ENCODE measurements around the gene FERMT2. TPM values are rescaled to one million over a fixed set of nuclear protein-coding genes. Genes with fewer than 3 reads are reported as not detected.
"Not testable (repeated sequence)": the region's sequence is repeated elsewhere in the genome, so short reads cannot be mapped to it uniquely, and the experiment has no call there.

FERMT2 gene
- total RNA-seq, 4 donors from 2014 or later: 364 to 398 (median 388) TPM

- Histone ChIP-seq H3K4me3 (no peak overlapping the region), H3K36me3 (no peaks in the 10 kb centered on the region), H3K9me3 (no peaks in the 10 kb centered on the region), H3K27me3 (no peaks in the 10 kb centered on the region), H3K27ac (peak overlapping the region in 2 of 4 donors; percentile 15 to 62), H3K4me1 (peaks cover 44 to 100% (median 54%) of the 10 kb centered on the region in 3 donors)
- ATAC-seq: peak; percentile 29
- WGBS, 2 donors (ENCODE audit: low coverage in 1 of 2): 19 to 28% methylated on average over 3 of the region's 3 CpGs
- TF ChIP-seq EP300 (IDR thresholded peaks at IDR 0.05) (no peak), POLR2A (IDR thresholded peaks at IDR 0.05) (no peak), POLR2AphosphoS5 (IDR thresholded peaks at IDR 0.05) (no peak), CTCF (IDR thresholded peaks at IDR 0.05) (no peak)
These were observed 23.9 kb downstream of the FERMT2 start for GRCh38 chr14:52926953-52927352.

GRCh38 chr14:52923902-52924575 is 26.8 kb downstream of the FERMT2 start:
- Histone ChIP-seq H3K27ac (peak overlapping the region in 3 of 4 donors; percentile 31 to 61 (median 40)), H3K4me1 (peaks cover 46 to 100% (median 50%) of the 10 kb centered on the region in 3 donors), H3K9me3 (no peaks in the 10 kb centered on the region), H3K4me3 (no peak overlapping the region), H3K27me3 (no peaks in the 10 kb centered on the region), H3K36me3 (peaks cover 0 to 1% of the 10 kb centered on the region in 2 donors)
- 21 to 25% methylated on average over 3 of the region's 3 CpGs for WGBS, 2 donors (ENCODE audit: low coverage in 1 of 2)
- TF ChIP-seq CTCF (IDR thresholded peaks at IDR 0.05) (peak in 1 of 4 experiments; percentile 8), POLR2A (IDR thresholded peaks at IDR 0.05) (no peak), POLR2AphosphoS5 (IDR thresholded peaks at IDR 0.05) (no peak), EP300 (IDR thresholded peaks at IDR 0.05) (no peak)
- no peak for ATAC-seq

- no peak for ATAC-seq
- TF ChIP-seq POLR2AphosphoS5 (IDR thresholded peaks at IDR 0.05): no peak
- no peak for TF ChIP-seq POLR2A (IDR thresholded peaks at IDR 0.05)
- no peak for TF ChIP-seq CTCF (IDR thresholded peaks at IDR 0.05)
- no peak for TF ChIP-seq EP300 (IDR thresholded peaks at IDR 0.05)
- Histone ChIP-seq H3K4me1 (peaks cover 49 to 100% (median 51%) of the 10 kb centered on the region in 3 donors), H3K36me3 (peaks cover 0 to 6% of the 10 kb centered on the region in 2 donors), H3K27me3 (no peaks in the 10 kb centered on the region), H3K27ac (peak overlapping the region in 2 of 4 donors; percentile 46 to 61), H3K4me3 (no peak overlapping the region), H3K9me3 (no peaks in the 10 kb centered on the region)
- 40 to 60% methylated on average over 4 of the region's 4 CpGs for WGBS, 2 donors (ENCODE audit: low coverage in 1 of 2)
These were observed 28.2 kb downstream of the FERMT2 start for GRCh38 chr14:52922656-52923055.

- H3K4me3 ChIP-seq: no peak overlapping the region
- peaks cover 0 to 9% of the 10 kb centered on the region in 2 donors for H3K36me3 ChIP-seq
These were observed 28.8 kb downstream of the FERMT2 start for GRCh38 chr14:52922059-52922458.

GRCh38 chr14:52920411-52920810 is 30.4 kb downstream of the FERMT2 start:
- peaks cover 0 to 13% of the 10 kb centered on the region in 2 donors for H3K36me3 ChIP-seq
- peak overlapping the region in 3 of 4 donors; percentile 44 to 61 (median 56) for H3K27ac ChIP-seq
- H3K4me3 ChIP-seq, H3K27me3 ChIP-seq, ATAC-seq, H3K9me3 ChIP-seq: not testable (repeated sequence)
- peaks cover 41 to 99% (median 41%) of the 10 kb centered on the region in 3 donors for H3K4me1 ChIP-seq
- 83 to 87% methylated on average over 1 to 3 of the region's 5 CpGs for WGBS, 2 donors (ENCODE audit: low coverage in 1 of 2)

More at GRCh38 chr14:52922059-52922458, 28.8 kb downstream of the FERMT2 start:
- TF ChIP-seq POLR2A (IDR thresholded peaks at IDR 0.05): no peak
- TF ChIP-seq POLR2AphosphoS5 (IDR thresholded peaks at IDR 0.05): no peak
- TF ChIP-seq EP300 (IDR thresholded peaks at IDR 0.05): no peak
- no peak for TF ChIP-seq CTCF (IDR thresholded peaks at IDR 0.05)
- H3K27me3 ChIP-seq: no peaks in the 10 kb centered on the region
- H3K9me3 ChIP-seq: no peaks in the 10 kb centered on the region
- no peak for ATAC-seq
- peaks cover 47 to 100% (median 49%) of the 10 kb centered on the region in 3 donors for H3K4me1 ChIP-seq
- peak overlapping the region; percentile 44 to 61 (median 51) for H3K27ac ChIP-seq
